MM.1S (cell line): Measurements from ENCODE around the gene GPATCH8.

Source experiments
- DNase-seq: peaks from one replicate; pipeline ENCODE4 v3.0.0-alpha.2; 2015
- H2AFZ ChIP-seq: fragments of 300-600 bp; sonication (generic); 2 replicates; pipeline ENCODE4 v1.6.0; 2016; ENCODE audit warnings: antibody characterized with exemption, low read length
- H3F3A ChIP-seq: fragments of 300-600 bp; sonication (generic); 2 replicates; pipeline ENCODE4 v1.6.1; 2016; ENCODE audit warnings: mild to moderate bottlenecking, antibody characterized with exemption, low read length, moderate library complexity, mixed read lengths; ENCODE audit not compliant: insufficient read depth
- H3K27ac ChIP-seq: fragments of 300-600 bp; sonication (generic); 2 replicates; pipeline ENCODE4 v1.5.1; 2016; ENCODE audit warnings: mild to moderate bottlenecking, low read length
- H3K27me3 ChIP-seq: fragments of 300-600 bp; sonication (generic); replicated peaks from 2 replicates; pipeline ENCODE4 v1.6.0; 2016; ENCODE audit warnings: low read length; ENCODE audit not compliant: insufficient read depth
- H3K36me3 ChIP-seq: fragments of 300-600 bp; sonication (generic); replicated peaks from 2 replicates; pipeline ENCODE4 v1.6.1; 2016; ENCODE audit warnings: mild to moderate bottlenecking, low read length, mixed read lengths; ENCODE audit not compliant: insufficient read depth
- H3K4me1 ChIP-seq: fragments of 300-600 bp; sonication (generic); 2 replicates; pipeline ENCODE4 v1.6.1; 2016; ENCODE audit warnings: low read length, mixed read lengths
- H3K4me2 ChIP-seq: fragments of 300-600 bp; sonication (generic); 2 replicates; pipeline ENCODE4 v1.6.0; 2016; ENCODE audit warnings: low read depth, low read length
- H3K4me3 ChIP-seq: fragments of 300-600 bp; sonication (generic); 2 replicates; pipeline ENCODE4 v1.5.1; 2016; ENCODE audit warnings: low read length, mixed read lengths
- H3K79me2 ChIP-seq: fragments of 300-600 bp; sonication (generic); 2 replicates; pipeline ENCODE4 v1.6.1; 2016; ENCODE audit warnings: mixed run types, low read length, mixed read lengths
- H3K9ac ChIP-seq: fragments of 300-600 bp; sonication (generic); 2 replicates; pipeline ENCODE4 v1.6.1; 2016; ENCODE audit warnings: low read length, mixed read lengths
- H3K9me2 ChIP-seq: fragments of 300-600 bp; sonication (generic); replicated peaks from 2 replicates; pipeline ENCODE4 v1.6.1; 2016; ENCODE audit warnings: mild to moderate bottlenecking, low read length, mixed read lengths; ENCODE audit not compliant: insufficient read depth
- H3K9me3 ChIP-seq: fragments of 300-600 bp; sonication (generic); replicated peaks from 2 replicates; pipeline ENCODE4 v1.6.1; 2016; ENCODE audit warnings: mild to moderate bottlenecking, low read length, mixed read lengths; ENCODE audit not compliant: insufficient read depth
- H4K20me1 ChIP-seq: fragments of 300-600 bp; sonication (generic); 2 replicates; pipeline ENCODE4 v1.6.1; 2016; ENCODE audit warnings: mild to moderate bottlenecking, low read length, moderate library complexity, mixed read lengths; ENCODE audit not compliant: insufficient read depth
- CTCF ChIP-seq: fragments of 300-600 bp; sonication (generic); IDR thresholded peaks from 2 replicates; pipeline ENCODE4 v1.5.1; 2016; ENCODE audit warnings: antibody characterized with exemption, low read length, mixed read lengths
- EZH2 ChIP-seq: fragments of 300-600 bp; sonication (generic); optimal IDR thresholded peaks from 2 replicates; pipeline ENCODE3; 2017; ENCODE audit warnings: low read depth, mild to moderate bottlenecking, antibody characterized with exemption, low read length, mixed read lengths
- EZH2phosphoT487 ChIP-seq: fragments of 300-600 bp; sonication (generic); IDR thresholded peaks from 2 replicates; pipeline ENCODE4 v1.6.1; 2018; ENCODE audit warnings: antibody characterized with exemption, low read length

The GPATCH8 gene

GRCh38 chr17:44380767-44381166 lies 122.4 kb downstream of the GPATCH8 start:
- Histone ChIP-seq H3F3A (no peaks in the 10 kb centered on the region), H3K79me2 (no peaks in the 10 kb centered on the region), H3K9me2 (no peaks in the 10 kb centered on the region), H3K9ac (no peak overlapping the region), H3K27me3 (peaks cover 55% of the 10 kb centered on the region), H2AFZ (no peak overlapping the region), H3K4me1 (no peaks in the 10 kb centered on the region), H3K27ac (no peak overlapping the region), H4K20me1 (no peaks in the 10 kb centered on the region), H3K4me3 (no peak overlapping the region), H3K36me3 (no peaks in the 10 kb centered on the region), H3K4me2 (no peak overlapping the region), H3K9me3 (no peaks in the 10 kb centered on the region)
- TF ChIP-seq EZH2, result no peak
- TF ChIP-seq CTCF, result no peak
- no peak for TF ChIP-seq EZH2phosphoT487
- no peak for DNase-seq

DNA sequence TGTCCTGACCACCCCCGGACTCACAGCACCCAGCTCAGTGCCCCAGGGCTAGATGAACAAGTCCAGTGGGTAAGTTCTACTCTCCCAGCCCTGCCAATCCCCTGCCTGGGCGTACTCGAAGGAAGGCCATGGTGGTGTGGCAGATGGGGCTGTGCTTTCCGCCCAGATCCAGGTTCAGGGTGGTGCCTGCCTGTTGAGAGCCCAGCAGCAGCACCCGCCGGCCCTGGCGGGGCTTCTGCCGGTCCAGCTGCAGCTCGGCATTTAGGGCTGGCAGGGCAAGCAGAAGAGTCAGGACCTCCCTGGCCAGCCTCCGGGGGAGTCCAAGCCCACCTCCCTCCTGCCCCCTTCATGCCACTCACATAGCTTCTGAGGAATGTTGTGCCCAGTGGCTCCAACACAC lies 123.3 kb downstream of the GPATCH8 start:
- Histone ChIP-seq H3K79me2 (no peaks in the 10 kb centered on the region), H3K27me3 (peaks cover 55% of the 10 kb centered on the region), H3K4me1 (no peaks in the 10 kb centered on the region), H2AFZ (no peak overlapping the region), H3K9ac (no peak overlapping the region), H3K36me3 (no peaks in the 10 kb centered on the region), H3K27ac (no peak overlapping the region), H3K4me3 (no peak overlapping the region), H3K4me2 (no peak overlapping the region), H3K9me3 (no peaks in the 10 kb centered on the region), H3F3A (no peaks in the 10 kb centered on the region), H4K20me1 (no peaks in the 10 kb centered on the region), H3K9me2 (no peaks in the 10 kb centered on the region)
- DNase-seq, result no peak
- no peak for TF ChIP-seq EZH2
- TF ChIP-seq EZH2phosphoT487, result no peak
- no peak for TF ChIP-seq CTCF

DNA sequence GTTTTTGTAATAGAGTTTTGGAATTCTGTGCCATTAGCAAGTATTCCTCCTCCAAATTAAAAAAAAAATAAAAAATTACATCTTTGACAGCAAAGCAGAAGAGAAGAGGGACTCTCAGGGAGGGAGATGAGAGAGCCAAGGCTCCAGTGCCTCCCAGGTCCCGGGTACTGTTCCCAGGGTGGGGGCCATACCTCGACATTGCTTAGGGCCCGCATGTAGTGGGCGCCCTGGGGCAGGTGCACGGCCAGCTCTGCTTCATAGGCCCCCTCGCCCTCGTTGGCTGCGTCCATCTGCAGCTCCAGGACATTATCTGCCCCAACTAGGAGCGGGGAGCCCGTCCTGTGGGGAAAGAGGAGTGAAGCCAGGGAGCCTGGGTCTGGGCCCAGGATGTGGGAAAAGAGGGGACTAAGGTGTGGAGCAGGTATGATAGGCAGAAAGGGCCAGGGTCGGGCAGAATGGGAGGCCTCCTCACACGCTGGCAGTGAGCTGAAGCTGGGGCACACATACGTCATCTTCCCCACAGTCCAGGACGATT lies 125.0 kb downstream of the GPATCH8 start:
- Histone ChIP-seq H3K4me1 (no peaks in the 10 kb centered on the region), H3K4me2 (no peak overlapping the region), H3K27me3 (peaks cover 54% of the 10 kb centered on the region)

More for the DNA sequence above, 125.0 kb downstream of the GPATCH8 start:
- Histone ChIP-seq H3K36me3 (no peaks in the 10 kb centered on the region), H2AFZ (no peak overlapping the region), H4K20me1 (no peaks in the 10 kb centered on the region), H3F3A (no peaks in the 10 kb centered on the region), H3K27ac (no peak overlapping the region), H3K9me3 (no peaks in the 10 kb centered on the region), H3K4me3 (no peak overlapping the region), H3K9me2 (no peaks in the 10 kb centered on the region), H3K79me2 (no peaks in the 10 kb centered on the region), H3K9ac (no peak overlapping the region)
- DNase-seq, result no peak
- TF ChIP-seq EZH2 (no peak), CTCF (no peak), EZH2phosphoT487 (no peak)
